ENCODE measurements around the gene MTMR10.

- TF ChIP-seq CTCF (IDR thresholded peaks at IDR 0.05; ENCODE audit: insufficient read depth, low read depth, low read length) (no peak), EZH2 (IDR thresholded peaks at IDR 0.05; ENCODE audit: insufficient read depth, low read length) (no peak)
These were observed 47.6 kb downstream of the MTMR10 start for GRCh38 chr15:30943654-30944335.

Data from astrocyte (in vitro differentiated cells and primary cell).